Measurements from ENCODE around the gene ZNF831.

Gene ZNF831

DNA sequence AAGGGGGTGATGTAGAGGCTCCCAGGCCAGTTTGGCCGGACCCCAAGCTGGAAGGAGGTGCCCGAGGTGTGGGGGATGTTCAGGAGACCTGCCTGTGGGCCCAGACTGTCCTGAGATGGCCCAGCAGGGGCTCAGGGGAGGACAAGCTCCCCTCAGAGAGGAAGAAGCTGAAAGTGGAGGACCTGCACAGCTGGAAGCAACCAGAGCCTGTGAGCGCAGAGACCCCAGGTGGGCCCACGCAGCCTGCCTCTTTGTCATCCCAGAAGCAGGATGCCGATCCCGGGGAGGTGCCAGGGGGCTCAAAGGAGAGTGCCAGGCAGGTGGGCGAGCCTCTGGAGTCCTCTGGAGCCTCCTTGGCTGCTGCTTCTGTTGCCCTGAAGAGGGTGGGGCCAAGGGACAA, 29.7 kb downstream of the ZNF831 start:
- TF ChIP-seq EGR1 (IDR thresholded peaks at IDR 0.05) (no peak), CEBPB (IDR thresholded peaks at IDR 0.05) (no peak)

DNA sequence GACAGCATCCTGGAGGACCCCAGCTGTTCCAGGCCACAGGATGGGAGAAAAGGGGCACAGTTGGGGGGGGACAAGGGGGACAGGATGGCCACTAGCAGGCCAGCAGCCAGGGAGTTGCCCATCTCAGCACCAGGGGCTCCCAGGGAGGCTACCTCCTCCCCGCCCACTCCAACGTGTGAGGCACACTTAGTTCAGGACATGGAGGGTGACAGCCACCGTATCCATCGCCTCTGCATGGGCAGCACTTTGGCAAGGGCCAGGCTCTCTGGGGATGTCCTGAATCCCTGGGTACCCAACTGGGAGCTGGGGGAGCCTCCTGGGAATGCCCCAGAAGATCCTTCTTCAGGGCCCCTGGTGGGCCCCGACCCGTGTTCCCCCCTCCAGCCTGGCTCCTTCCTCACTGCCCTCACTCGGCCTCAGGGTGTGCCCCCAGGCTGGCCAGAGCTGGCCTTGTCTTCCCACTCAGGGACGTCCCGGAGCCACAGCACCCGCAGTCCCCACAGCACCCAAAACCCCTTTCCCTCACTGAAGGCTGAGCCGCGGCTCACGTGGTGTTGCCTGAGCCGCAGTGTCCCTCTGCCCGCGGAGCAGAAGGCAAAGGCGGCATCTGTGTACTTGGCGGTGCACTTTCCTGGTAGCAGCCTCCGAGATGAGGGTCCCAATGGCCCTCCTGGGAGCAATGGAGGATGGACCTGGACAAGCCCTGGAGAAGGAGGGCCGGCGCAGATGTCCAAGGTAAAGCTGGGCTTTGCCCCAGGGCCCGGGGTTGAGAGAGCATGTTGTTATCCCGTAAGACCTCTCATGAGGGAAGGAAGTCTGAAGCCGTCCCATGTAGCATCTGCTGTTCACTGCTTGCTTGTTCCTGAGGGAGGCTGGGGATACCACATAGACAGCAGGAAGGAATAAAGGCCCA, 30.7 kb downstream of the ZNF831 start:
- TF ChIP-seq NFIC (IDR thresholded peaks at IDR 0.05) (no peak), EP300 (IDR thresholded peaks at IDR 0.05; ENCODE audit: borderline replicate concordance) (no peak), FOXM1 (IDR thresholded peaks at IDR 0.05; ENCODE audit: borderline replicate concordance, low read depth) (no peak), TCF12 (IDR thresholded peaks at IDR 0.05; ENCODE audit: low read depth) (no peak), CREB1 (IDR thresholded peaks at IDR 0.05; ENCODE audit: low read depth) (no peak), CEBPB (IDR thresholded peaks at IDR 0.05) (no peak), ZBTB7A (IDR thresholded peaks at IDR 0.05; ENCODE audit: low read depth) (no peak), TAF1 (IDR thresholded peaks at IDR 0.05; ENCODE audit: low read depth) (no peak), TEAD4 (IDR thresholded peaks at IDR 0.05) (no peak), RAD21 (IDR thresholded peaks at IDR 0.05; ENCODE audit: low read depth) (no peak), USF1 (IDR thresholded peaks at IDR 0.05) (no peak), YY1 (IDR thresholded peaks at IDR 0.05; ENCODE audit: low read depth) (no peak), EGR1 (IDR thresholded peaks at IDR 0.05) (no peak)
- TF ChIP-seq, protein P1, sequence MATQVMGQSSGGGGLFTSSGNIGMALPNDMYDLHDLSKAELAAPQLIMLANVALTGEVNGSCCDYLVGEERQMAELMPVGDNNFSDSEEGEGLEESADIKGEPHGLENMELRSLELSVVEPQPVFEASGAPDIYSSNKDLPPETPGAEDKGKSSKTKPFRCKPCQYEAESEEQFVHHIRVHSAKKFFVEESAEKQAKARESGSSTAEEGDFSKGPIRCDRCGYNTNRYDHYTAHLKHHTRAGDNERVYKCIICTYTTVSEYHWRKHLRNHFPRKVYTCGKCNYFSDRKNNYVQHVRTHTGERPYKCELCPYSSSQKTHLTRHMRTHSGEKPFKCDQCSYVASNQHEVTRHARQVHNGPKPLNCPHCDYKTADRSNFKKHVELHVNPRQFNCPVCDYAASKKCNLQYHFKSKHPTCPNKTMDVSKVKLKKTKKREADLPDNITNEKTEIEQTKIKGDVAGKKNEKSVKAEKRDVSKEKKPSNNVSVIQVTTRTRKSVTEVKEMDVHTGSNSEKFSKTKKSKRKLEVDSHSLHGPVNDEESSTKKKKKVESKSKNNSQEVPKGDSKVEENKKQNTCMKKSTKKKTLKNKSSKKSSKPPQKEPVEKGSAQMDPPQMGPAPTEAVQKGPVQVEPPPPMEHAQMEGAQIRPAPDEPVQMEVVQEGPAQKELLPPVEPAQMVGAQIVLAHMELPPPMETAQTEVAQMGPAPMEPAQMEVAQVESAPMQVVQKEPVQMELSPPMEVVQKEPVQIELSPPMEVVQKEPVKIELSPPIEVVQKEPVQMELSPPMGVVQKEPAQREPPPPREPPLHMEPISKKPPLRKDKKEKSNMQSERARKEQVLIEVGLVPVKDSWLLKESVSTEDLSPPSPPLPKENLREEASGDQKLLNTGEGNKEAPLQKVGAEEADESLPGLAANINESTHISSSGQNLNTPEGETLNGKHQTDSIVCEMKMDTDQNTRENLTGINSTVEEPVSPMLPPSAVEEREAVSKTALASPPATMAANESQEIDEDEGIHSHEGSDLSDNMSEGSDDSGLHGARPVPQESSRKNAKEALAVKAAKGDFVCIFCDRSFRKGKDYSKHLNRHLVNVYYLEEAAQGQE (IDR thresholded peaks at IDR 0.05; ENCODE audit: low read depth), result no peak
- TF ChIP-seq, protein P2, sequence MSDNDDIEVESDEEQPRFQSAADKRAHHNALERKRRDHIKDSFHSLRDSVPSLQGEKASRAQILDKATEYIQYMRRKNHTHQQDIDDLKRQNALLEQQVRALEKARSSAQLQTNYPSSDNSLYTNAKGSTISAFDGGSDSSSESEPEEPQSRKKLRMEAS (IDR thresholded peaks at IDR 0.05), result no peak

DNA sequence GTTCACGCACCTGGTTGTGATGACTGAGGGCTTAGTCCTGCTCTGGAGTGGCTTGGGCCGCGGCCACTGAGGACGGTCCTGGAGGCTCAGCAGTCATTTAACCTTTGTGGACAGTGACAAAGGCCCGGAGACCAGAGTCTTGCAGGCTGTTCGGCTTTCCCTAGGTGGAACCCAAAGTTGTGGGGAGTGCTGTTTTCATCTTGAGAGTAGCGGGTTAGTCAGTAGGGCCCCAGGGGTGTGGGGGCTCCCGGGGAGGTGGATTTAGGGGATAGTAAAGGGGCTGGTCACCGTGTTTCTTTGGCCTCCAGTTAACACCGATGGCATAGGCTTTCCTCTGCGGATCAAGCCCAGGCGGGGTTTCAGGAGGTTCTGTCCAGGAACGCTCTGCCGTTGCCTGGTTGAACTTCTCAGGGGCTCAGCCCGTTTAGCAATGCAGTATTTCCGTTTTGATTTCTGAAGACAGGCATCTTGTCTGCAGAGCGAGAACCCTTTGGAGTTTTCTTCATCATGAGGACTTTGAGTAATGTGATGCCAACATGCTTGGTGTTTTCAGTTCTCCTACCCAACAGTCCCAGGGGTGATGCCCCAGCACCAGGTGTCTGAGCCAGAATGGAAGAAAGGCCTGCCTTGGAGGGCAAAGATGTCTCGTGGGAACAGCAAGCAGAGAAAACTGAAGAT, 31.8 kb downstream of the ZNF831 start:
- TF ChIP-seq FOXM1 (IDR thresholded peaks at IDR 0.05; ENCODE audit: borderline replicate concordance, low read depth), result no peak
- TF ChIP-seq, protein P1 (IDR thresholded peaks at IDR 0.05; ENCODE audit: low read depth), result no peak
- TF ChIP-seq, protein P2 (IDR thresholded peaks at IDR 0.05), result no peak
- TF ChIP-seq EGR1 (IDR thresholded peaks at IDR 0.05), result no peak
- TF ChIP-seq TAF1 (IDR thresholded peaks at IDR 0.05; ENCODE audit: low read depth), result no peak
- TF ChIP-seq EP300 (IDR thresholded peaks at IDR 0.05; ENCODE audit: borderline replicate concordance), result no peak
- no peak for TF ChIP-seq TCF12 (IDR thresholded peaks at IDR 0.05; ENCODE audit: low read depth)
- TF ChIP-seq CREB1 (IDR thresholded peaks at IDR 0.05; ENCODE audit: low read depth), result no peak
- TF ChIP-seq CEBPB (IDR thresholded peaks at IDR 0.05), result no peak
- TF ChIP-seq TEAD4 (IDR thresholded peaks at IDR 0.05), result no peak
- TF ChIP-seq RAD21 (IDR thresholded peaks at IDR 0.05; ENCODE audit: low read depth), result no peak
- TF ChIP-seq ZBTB7A (IDR thresholded peaks at IDR 0.05; ENCODE audit: low read depth), result no peak

GRCh38 chr20:59204165-59204894, 40.7 kb downstream of the ZNF831 start:
- TF ChIP-seq, protein P1 (IDR thresholded peaks at IDR 0.05; ENCODE audit: low read depth), result no peak
- TF ChIP-seq CREB1 (IDR thresholded peaks at IDR 0.05; ENCODE audit: low read depth), result no peak
- TF ChIP-seq CEBPB (IDR thresholded peaks at IDR 0.05), result no peak
- TF ChIP-seq TCF12 (IDR thresholded peaks at IDR 0.05; ENCODE audit: low read depth), result no peak
- TF ChIP-seq, protein P2 (IDR thresholded peaks at IDR 0.05), result no peak
- no peak for TF ChIP-seq RAD21 (IDR thresholded peaks at IDR 0.05; ENCODE audit: low read depth)
- TF ChIP-seq USF1 (IDR thresholded peaks at IDR 0.05), result no peak
- no peak for TF ChIP-seq ZBTB7A (IDR thresholded peaks at IDR 0.05; ENCODE audit: low read depth)
- no peak for TF ChIP-seq NFIC (IDR thresholded peaks at IDR 0.05)
- no peak for TF ChIP-seq FOXM1 (IDR thresholded peaks at IDR 0.05; ENCODE audit: borderline replicate concordance, low read depth)
- TF ChIP-seq EGR1 (IDR thresholded peaks at IDR 0.05), result no peak
- no peak for TF ChIP-seq TEAD4 (IDR thresholded peaks at IDR 0.05)
- no peak for TF ChIP-seq YY1 (IDR thresholded peaks at IDR 0.05; ENCODE audit: low read depth)
- no peak for TF ChIP-seq TAF1 (IDR thresholded peaks at IDR 0.05; ENCODE audit: low read depth)
- TF ChIP-seq EP300 (IDR thresholded peaks at IDR 0.05; ENCODE audit: borderline replicate concordance), result no peak
